ENCODE data around the gene CTNNB1.

CTNNB1 gene

DNA sequence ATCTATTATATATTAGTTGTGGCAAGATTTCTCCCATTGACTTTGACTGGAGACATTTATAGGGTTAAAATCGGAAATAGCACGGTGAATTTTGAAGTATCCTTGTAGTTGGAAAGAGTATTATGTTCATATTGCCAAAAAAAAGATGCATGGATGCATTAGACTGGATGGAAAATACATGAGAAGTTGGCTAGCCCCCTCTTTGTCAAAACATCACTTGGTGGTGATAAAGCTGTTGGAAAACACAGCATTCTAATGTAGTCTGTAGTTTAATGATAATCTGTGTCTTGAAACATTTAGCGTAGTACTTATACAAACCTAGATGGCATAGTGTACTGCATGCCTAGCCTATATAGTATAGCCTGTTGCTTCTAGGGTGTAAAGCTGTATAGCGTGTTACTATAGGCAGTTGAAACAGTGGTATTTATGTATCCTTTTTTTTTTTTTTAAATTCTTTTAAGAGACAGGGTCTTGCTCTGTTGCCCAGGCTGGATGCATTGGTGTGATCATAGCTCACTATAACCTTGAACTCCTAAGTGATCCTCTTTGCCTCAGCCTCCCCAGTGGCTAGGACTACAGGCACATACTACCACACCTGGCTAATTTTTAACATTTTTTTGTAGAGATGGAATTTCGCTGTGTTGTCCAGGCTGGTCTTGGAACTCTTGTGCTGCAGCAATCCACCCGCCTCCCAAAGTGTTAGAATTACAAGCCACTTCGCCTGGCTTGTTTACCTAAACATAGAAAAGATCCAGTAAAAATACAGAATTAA lies 21.8 kb downstream of the CTNNB1 start:
- no peak for DNase-seq (ENCODE audit: low read depth)

DNA sequence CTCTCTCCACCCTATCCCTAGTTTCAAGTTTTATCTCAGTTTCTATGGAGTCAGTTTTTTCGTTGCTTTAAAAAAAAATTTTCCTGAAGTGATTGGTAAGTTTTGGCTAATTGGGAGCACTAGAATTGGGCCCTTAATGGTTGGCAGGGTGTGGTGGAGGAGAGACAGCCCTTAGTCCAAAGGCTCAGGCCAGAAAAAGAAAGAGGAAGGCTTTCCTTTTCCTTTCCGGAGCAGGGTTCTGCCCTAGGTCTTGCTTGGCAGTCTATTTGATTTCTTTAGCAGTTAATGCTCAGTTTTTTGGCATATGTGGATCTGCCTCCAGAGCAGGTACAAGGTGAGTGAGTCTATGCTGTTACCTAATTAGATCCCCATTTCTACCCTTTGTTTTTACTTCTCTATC lies 22.7 kb downstream of the CTNNB1 start:
- DNase-seq (ENCODE audit: low read depth), result no peak

DNA sequence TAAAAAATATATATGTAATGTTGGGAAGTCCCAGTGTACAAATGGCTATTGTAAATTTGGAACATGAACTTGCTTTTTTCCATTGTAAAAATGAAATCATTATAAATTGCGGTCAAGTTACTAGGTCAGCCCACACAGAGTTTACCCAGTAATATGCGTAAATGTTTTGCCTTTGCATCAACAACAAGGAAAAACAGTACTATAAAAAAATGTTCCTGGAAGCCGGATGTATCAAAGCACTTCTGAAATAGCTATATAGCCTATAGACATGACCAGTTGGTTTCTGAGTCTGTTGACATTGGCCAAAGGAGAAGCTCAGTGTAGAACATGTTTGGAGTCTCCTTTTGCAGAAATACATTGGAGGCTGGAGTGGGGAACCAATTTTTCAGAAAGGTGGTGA lies 23.2 kb downstream of the CTNNB1 start:
- no peak for DNase-seq (ENCODE audit: low read depth)

DNA sequence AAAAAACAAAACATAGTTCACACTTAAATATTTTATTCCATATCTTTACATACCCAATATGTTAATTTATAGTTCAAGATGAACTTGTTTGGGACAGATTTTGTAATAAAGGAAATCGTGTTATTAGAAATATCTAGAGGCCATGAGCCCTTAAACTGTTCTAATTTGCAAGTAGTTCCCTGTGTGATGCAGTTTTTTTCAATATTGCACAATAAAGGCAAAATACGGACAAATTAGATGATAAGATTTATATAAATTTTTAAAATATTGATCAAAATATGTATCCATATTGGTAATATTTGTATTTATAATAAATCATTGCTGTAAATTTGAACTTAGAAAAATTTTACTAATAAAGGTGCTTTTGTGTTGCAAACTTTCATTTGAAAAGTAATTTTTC lies 23.8 kb downstream of the CTNNB1 start:
- DNase-seq (ENCODE audit: low read depth), result no peak

DNA sequence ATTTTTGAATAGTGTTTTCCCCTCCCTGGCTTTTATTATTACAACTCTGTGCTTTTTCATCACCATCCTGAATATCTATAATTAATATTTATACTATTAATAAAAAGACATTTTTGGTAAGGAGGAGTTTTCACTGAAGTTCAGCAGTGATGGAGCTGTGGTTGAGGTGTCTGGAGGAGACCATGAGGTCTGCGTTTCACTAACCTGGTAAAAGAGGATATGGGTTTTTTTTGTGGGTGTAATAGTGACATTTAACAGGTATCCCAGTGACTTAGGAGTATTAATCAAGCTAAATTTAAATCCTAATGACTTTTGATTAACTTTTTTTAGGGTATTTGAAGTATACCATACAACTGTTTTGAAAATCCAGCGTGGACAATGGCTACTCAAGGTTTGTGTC lies 24.4 kb downstream of the CTNNB1 start:
- no peak for DNase-seq (ENCODE audit: low read depth)

DNA sequence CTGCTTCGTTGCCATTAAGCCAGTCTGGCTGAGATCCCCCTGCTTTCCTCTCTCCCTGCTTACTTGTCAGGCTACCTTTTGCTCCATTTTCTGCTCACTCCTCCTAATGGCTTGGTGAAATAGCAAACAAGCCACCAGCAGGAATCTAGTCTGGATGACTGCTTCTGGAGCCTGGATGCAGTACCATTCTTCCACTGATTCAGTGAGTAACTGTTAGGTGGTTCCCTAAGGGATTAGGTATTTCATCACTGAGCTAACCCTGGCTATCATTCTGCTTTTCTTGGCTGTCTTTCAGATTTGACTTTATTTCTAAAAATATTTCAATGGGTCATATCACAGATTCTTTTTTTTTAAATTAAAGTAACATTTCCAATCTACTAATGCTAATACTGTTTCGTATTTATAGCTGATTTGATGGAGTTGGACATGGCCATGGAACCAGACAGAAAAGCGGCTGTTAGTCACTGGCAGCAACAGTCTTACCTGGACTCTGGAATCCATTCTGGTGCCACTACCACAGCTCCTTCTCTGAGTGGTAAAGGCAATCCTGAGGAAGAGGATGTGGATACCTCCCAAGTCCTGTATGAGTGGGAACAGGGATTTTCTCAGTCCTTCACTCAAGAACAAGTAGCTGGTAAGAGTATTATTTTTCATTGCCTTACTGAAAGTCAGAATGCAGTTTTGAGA lies 25.0 kb downstream of the CTNNB1 start:
- DNase-seq (ENCODE audit: low read depth), result peak; percentile 48

DNA sequence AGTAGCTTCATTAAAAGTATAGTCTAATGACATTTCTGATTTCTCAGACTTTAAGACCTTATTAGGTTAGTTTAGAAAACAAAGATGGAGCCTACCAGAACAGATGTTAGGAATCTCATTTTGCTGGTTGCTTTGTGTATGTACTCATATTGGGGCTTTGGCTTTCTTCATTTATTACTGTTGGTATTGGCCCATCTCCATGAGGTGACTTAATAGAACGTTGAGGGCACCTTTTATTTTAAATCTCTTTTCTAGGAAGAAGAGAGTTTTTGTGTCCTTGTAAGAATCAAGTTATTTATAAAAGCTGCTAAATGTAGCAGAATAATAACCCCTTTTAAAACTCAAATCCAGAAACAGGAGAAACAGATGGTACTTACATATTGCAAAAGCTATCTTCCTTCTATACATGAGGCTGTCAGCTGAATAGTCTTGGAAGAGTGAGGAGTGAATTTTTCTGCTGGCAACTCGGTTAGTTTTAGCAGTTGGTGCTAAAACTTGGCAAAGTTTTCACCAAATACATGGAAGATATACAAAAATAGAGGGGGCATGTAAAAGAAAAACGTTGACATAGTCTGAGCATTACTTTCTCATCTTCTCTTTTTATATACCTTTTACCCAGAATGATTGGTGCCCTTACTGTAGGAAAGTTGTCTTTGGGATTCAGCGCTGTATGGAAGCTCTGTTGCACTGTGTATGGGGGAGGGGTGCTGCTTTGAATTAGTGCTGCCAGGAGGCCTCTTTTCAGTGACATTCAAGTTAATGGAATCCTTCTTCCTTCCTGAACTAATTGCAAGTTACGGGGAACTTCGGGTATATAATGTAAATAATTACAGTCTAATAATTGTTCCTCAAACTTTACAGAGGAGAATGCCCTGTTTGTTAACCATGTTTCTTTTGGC lies 35.8 kb downstream of the CTNNB1 start:
- no peak for DNase-seq (ENCODE audit: low read depth)

DNA sequence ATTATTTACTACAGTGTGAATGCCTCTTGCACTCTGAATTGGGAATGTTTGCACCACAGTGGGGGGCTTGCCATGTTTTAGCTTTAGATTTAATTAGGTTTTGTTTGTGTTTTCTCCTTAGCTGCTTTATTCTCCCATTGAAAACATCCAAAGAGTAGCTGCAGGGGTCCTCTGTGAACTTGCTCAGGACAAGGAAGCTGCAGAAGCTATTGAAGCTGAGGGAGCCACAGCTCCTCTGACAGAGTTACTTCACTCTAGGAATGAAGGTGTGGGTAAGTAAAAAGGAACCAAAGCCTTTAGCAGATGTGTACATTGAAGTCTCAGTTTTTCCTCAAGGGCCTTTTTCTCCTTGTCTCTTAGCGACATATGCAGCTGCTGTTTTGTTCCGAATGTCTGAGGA lies 36.9 kb downstream of the CTNNB1 start:
- no peak for DNase-seq (ENCODE audit: low read depth)

DNA sequence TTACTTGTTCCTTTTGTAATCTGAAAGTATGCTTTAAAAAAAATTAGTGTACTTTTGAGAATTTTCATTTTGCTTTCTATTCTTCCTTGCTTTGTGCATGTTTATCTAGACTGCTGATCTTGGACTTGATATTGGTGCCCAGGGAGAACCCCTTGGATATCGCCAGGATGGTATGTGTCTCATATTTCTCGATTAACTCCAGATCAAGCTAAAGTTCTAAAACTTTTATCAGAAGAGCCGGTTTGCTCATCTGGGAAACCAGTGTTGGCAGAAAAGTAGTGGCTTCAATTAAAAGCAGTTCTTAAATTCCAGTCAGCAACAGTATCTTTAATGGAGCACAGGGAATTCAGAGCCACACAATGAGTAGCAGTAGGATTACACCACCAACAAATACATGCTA lies 38.6 kb downstream of the CTNNB1 start:
- no peak for DNase-seq (ENCODE audit: low read depth)

DNA sequence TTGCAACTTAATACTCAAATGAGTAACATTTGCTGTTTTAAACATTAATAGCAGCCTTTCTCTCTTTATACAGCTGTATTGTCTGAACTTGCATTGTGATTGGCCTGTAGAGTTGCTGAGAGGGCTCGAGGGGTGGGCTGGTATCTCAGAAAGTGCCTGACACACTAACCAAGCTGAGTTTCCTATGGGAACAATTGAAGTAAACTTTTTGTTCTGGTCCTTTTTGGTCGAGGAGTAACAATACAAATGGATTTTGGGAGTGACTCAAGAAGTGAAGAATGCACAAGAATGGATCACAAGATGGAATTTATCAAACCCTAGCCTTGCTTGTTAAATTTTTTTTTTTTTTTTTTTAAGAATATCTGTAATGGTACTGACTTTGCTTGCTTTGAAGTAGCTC lies 40.3 kb downstream of the CTNNB1 start:
- DNase-seq (ENCODE audit: low read depth), result no peak

DNA sequence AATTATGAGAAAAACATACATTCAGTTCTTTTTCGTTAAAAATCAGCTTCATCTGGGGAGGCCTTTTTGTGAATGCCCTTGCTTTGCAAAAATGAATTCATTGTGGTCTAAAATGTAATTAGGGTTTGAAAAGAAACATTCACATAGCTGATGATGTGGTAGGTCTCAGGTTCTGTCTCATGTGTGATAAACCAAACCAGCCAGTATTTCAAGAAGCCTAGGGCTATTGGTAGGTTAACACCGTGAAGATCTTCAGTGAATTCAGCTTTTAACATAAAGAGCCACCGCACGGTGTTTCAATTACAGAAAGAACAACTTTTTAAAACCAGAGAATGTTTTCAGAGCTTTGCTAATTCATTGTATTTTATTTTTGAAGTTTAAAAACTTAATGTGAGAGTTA lies 41.9 kb downstream of the CTNNB1 start:
- no peak for DNase-seq (ENCODE audit: low read depth)

DNA sequence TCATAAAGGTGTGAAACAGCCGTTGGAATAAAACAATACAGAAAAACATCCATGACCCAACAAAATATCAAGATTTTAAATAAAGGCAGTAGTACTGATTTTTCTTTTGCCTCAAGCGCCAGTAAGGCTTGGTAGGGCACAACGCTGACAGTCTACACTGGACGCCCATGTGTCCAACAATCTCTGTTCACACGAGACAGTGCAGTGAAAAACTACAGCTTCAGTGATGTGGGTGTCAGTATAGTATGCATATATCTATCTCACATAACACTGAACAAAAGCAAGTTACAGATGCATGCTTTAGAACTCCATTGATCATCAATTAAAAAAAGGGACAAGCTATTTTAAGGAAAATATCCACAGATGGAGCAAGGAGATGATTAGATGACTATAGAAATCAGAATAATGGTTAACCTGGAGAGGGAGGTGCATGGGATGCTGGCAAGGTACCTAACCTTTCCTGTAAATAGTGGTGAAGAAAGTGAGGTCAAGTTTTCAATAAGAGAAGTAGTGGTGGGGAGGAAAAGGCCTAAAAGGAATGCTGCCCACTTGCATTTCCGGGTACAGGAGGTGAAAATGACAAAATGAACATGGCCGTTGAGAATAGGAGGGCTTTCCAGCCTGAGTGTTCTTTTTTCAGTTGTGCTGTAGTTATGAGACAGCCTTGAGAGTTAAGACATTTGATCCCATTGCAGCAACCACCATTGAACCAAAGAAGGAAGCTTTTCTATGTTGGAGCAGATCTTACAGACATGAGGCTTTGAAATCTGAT lies 42.7 kb downstream of the CTNNB1 start:
- no peak for DNase-seq (ENCODE audit: low read depth)

DNA sequence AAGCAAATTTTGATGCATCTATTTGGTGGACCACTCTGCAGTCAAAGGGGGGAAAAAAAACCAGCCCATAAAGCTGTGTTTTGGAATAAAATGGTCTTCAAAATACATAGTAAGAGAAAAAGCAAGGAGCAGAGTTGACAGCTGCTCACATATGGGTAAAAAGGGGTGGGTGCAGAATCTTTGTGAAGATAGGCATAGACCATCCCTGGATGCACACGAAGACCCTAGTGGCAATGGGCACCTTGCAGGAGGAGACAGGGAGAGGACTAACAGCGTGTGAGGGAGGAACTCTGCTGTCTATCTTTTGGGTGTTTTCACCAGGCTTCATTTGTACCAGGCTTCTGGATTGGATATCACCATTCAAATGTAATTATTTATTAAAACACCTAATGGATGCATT lies 43.9 kb downstream of the CTNNB1 start:
- DNase-seq (ENCODE audit: low read depth), result no peak

DNA sequence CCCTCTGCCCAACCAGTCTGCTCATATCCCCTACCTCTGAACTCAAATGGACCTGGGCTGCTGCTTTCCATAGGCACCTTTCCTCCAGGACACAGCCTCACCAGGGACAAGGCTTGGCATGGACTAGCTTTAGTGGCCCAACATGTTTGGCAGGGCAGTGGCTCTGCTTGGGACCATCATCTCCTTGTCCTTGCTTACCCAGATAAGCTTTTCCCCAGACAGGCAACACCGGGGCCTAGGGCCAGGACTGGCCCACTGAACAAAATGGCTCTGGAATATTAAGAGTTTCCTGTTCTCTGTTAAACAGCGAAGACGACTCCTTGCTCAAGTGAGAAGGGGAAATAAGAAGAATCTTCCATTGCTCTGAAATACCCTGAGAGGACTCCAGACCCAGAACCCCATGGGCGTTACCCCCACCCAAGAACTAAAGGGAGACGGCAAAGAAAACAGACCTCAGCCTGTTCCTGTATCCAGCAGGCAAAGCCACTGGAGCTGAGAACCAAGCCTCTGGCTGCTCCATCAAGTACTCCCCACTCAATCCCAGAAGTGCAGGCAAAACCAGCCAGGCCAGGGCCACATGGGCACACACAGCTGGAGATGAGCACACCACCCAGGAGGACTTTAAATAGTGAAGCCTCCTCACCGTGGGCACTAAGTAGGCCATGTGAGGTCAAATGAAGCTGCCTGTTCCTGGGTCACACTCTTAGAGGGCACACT lies 45.5 kb downstream of the CTNNB1 start:
- DNase-seq (ENCODE audit: low read depth), result no peak

DNA sequence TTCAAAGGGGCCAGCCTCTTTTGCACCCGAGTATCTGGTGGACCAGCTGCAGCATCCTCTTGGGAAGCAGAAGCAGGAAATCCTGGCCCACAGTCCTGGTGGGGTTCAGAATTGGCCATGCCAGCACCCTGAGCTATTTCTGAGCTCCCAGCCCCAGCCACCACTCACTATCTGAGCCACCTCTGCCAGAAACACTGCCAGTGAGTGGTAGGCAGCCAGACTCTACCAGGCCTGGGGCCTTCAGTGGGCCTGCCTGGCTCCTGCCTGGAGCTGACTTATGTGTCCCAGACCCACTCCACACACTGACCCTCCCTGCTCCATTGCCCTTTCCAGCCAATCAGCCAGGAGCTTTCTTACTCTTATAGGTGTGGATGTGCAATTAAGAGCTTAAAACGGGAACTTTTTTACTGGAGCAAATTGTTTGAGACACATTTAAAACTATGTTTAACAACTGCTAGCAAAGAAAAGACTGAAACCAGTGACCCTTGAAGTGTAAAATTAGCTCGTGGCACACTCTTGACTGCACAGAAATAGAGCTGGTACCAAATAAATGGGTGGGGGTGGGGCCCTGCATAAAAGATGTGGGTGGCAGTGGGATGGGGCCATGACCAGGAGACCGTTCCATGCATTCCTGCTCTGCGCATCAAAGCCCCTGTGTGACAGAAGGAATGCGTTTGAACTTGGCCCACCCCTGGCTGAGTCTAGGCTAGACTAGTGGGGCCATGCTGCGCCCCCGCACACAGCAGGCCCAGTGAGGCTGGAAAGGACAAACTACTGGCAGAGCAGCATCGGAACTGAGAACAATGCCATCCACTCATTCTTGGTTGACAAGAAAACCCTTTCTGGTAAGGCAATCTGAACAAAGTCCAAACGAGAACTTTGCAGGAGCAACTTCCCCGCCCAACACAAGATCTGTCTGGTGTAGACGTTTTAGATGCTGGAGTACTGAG lies 48.0 kb downstream of the CTNNB1 start:
- DNase-seq (ENCODE audit: low read depth), result no peak

DNA sequence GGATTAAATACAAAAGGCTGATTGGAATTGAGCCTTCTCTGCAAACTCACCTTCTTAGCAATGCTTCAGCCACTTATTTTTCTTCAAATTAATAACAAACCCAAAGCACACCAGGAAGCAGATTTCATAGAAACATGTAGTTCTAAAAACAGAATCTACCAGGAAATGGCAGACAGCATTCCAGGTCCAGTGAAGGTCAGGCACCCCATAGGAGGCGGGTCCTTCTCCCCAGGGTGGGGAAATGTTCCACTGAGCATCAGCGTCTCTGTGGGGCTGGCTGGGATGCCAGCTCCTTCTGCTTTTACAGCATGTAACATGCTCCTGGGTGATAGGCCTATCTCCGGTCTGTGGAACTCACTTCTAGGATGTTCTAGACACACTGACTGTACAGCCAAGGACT lies 49.2 kb downstream of the CTNNB1 start:
- no peak for DNase-seq (ENCODE audit: low read depth)

DNA sequence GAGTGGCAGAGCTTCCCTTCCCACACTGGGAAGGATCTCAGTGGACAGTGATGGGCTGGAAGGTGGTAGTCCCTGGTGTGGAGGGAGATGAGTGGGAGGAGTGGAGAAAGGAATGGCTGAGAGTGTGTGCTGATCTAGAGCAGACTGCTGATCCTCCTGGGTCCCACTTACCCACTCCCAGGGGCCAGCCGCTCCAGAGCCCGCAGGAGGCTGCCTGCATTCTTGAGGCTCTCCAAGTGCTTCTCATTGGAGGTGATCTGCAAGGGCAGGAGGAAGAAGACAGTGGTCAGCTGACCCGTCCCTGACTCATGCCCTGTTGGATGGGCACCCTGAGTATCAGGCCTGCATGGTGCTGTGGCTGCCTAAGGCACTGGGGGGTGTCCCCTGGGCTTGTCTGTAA lies 50.0 kb downstream of the CTNNB1 start:
- no peak for DNase-seq (ENCODE audit: low read depth)

DNA sequence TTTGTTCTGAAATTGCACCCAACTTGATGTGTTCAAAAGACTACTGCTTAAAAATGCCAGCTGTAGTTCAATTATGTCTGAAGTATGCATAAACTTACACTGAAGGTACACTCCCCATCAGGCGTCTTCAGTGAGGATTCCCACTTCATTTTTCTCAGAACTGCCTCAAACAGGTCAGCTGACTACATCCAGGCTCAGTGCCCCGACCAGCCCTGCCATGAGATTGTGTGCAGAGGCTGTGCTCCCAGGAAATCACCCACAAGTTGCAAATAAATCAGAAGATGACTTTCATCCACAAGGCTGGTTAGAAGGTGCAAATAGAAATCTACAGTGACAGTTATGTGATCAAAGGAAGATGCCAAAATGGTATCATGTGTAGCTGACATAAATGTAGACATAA lies 51.5 kb downstream of the CTNNB1 start:
- no peak for DNase-seq (ENCODE audit: low read depth)

DNA sequence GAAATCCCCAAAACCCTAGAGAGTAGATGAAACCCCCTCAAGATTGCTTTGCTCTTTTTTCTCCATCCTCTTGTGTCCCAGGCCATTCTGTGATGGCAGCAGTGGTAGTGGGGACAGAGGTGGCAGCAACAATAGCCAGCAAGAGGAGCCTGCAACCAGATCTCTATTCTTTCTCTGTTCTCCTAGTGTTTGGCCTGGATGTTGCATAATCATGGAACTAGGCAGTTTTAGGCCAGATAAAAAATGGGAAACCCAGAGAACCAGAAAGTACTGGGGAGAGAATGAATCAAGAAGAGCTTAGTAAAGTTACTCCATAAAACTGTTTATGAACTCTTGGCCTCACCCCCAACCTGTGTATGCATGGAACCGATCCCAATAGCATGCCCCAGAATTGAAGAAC lies 52.3 kb downstream of the CTNNB1 start:
- no peak for DNase-seq (ENCODE audit: low read depth)

DNA sequence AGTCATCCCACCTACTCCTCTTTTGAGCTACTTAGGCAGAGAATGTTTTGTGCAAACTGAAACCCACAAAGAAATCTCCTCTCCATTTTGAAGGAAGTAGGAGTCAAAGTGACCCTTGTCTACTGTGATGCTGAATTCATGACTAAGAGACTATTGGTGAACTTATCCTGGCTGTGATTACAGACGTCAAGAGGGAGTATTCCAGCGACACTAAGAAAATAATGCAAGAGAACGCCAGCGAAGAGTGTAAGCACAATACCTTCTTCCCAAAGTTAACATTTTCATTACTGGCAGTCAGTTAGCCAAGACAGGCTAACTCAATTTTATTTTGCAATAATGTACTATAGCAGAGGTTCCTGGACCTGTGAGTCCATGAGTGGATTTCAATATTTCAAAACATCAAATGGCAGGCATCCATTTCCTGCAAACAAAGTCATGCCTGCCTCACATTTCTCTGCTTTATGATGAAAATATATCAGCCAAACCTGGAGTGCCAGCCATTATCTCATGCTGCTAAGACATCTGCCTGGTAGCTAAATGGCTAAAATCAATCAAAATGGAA lies 59.0 kb downstream of the CTNNB1 start:
- no peak for DNase-seq (ENCODE audit: low read depth)
